Globus pallidus (tissue), 1 donor: Measurements from ENCODE around the gene ZNF592.
"Not testable (repeated sequence)": the region's sequence is repeated elsewhere in the genome, so short reads cannot be mapped to it uniquely, and the experiment has no call there.

Experiments used
- DNase-seq: peaks from one replicate; pipeline ENCODE4 v3.0.0-alpha.2; 2015; ENCODE audit warnings: low spot score

Gene ZNF592

DNA sequence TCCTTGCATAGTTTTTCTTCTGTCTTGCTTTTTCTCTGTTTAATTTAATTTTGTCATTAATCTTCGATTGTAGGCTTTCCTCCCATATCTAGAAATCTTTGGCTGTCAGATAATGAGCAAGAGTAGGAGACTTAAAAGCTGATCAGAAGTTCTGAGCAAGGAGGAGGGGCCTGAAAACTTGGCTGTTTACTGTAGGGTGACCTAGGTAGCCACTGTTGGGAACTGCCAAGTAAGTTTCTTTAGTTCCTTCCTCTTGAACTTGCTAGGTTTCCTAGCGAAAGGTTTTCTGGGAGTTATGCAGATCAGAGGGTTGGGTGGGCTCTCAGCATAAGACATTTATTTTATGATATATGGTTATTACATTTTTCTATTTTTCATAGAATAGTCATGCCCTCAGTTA, 83.2 kb downstream of the ZNF592 start:
- no peak for DNase-seq

DNA sequence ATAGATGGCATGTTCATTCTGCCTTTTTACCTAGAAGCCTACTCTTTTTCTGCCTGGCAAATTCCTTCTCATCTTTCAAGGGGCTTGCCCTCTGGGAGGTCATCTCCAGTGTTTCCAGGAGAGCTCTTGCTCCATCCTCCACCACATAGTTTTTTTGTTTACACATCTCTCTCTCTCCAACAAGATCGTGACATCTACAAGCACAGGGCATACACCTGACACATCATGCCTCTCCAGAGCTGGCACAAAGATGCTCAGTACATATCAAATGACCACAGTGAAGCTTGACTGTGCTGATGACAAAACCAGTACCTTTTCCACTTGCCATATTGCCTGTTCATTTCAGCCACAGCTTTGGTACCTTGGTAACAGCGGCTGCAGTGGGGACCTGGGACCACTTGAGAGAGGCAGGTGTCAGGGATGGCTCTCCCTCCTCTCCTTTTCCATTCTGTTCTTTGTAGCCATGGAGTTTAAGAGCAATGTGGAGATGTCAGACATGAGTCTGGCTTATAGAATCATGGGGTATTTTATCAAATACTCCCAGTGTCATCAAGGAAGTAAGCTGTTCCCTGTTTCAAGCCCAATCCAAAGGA, 84.2 kb downstream of the ZNF592 start:
- DNase-seq: no peak

DNA sequence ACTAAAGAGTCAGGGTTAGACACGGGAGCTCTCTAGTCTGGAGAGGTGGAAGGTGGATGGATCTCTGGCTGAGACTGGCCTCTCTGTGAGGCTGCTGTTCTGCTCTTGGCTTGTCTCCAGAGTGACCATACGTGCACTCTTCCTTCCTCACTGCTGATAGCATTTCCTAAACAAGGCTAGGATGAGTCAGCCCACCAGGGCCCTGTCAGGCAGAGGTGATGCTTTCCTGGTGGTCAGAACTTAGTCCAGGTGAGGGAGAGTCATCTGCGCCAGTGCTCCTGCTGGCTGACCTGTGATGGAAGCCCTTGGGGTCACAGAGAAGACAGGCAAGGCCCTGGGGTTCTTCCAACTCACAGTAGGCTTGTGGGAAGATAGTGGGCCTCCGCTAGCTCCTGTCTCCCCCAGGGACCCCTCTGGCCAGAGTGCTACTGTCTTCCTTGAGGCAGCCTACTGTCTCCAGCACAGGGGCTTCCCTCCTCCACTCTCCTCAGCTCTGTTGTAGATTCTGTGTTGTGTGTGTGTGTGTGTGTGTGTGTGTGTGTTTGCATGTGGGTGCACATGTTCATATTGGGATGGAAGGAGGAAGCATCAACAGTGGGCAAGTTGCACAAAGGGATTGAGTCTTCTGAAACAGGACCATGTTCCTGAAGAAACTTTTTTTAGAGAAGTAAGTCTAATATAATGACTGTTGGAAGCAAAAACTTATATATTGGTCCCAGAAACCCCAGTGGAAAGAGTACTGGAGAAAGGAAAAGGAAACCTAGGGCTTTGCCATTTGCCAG, 85.2 kb downstream of the ZNF592 start:
- no peak for DNase-seq

DNA sequence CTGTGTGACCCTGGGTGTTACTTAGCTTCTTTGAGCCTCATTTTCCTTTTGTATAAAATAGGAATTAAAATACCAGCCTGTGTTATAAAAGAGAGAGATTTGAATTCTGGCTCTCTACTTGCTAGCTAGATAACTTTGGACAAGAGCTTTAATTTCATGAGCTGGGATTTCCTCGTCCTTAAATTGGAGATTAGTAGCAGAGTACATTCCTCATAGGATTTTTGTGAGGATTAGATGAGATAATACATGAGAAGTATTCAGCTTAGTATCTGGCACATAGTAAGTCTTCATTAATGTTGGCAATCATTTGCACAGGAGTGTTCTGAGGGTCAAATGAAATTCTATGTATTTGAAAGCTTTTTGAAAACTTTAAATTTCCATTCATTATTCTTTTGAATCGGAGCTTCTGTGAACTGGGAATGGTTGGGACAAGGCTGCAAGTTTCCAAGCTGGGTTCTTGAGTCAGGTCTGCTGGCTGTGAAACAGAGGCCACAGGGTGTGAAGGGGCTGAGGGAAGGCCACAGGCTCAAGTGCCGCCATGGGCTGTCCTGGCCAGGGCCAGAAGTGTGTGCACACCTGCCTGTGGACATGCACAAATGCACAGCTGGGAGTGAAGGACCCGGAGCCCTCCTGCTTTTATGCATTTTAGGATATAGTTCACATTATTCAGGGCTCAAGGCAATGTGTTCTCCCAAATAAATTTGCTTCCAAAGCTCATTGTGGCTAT, 86.0 kb downstream of the ZNF592 start:
- DNase-seq: no peak

DNA sequence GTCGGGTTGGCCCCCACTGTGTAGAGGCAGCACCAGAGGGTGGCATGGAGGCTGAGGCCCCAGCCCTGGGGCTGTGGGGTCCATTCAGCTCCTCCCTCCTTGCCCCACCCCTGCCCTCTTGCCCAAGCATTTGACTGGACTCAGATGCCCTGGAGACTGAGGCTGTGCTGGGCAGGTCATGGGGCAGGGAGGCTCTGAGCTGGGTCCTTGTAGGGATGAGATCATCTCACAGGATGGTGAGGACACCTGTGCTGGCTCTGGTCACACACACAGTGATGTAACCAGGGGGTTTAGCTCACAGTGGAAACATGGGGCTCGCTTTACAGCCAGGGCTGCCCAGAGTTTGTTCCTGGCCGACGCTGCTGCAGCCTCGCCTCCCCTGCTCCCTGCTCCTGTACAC, 86.6 kb downstream of the ZNF592 start:
- DNase-seq: no peak

DNA sequence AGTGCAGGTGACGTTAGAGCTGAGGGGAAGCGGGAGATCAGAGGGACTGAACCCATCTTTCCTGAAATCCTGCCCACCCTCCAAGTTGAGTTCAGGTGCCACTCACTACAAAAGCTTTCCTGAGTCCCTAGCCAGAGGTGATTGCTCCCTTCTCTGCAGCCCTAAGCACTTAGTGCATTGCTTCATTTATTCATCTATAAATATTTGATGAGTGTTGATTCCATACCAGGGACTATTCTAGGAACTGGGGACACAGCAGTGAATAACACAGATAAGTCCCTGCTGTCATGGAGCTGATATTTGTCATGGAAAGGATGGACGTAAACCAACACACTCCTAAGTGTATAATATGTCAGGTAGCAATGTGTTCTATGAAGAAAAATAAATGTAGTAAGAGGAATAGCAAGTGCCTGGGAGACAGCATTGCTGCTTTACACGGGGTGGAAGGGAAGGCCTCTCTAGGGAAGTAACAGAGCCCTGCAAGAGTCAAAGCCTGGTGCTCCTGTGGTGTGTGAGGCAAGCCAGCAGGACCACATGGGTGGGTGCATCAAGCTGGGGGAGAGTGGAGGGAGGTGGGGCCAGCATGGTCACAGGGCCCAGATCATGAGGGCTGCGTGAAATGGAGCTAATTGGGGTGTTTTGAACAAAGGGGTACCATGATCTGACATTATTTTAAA, 87.4 kb downstream of the ZNF592 start:
- no peak for DNase-seq

DNA sequence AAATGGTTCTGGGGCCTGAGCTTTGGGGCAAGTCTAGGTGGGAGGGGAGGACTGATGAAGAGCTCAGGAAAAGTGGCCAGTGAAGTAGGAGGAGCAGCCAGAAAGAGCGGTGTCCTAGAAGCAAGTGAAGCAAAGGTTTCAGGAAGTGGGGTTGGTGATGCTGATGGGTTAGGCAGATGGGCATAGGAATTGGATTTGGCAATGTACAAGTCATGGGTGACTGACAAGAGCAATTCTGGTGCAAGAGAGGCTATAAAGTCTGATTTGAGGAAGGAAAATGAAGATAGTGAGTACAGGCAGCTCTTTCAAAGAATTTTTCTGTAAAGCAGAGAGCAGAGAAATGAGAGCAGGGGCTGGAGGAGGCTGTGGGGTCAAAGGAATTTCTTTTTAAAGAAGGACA, 88.5 kb downstream of the ZNF592 start:
- DNase-seq: no peak

DNA sequence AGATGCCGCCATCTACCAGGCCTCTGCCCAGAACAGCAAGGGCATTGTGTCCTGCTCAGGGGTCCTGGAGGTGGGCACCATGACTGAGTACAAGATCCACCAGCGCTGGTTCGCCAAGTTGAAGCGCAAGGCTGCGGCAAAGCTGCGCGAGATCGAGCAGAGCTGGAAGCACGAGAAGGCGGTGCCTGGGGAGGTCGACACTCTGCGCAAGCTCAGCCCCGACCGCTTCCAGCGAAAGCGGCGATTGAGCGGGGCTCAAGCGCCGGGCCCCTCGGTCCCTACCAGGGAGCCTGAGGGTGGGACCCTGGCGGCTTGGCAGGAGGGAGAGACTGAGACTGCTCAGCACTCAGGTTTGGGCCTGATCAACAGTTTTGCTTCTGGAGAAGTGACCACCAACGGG, 91.3 kb downstream of the ZNF592 start:
- DNase-seq: no peak

DNA sequence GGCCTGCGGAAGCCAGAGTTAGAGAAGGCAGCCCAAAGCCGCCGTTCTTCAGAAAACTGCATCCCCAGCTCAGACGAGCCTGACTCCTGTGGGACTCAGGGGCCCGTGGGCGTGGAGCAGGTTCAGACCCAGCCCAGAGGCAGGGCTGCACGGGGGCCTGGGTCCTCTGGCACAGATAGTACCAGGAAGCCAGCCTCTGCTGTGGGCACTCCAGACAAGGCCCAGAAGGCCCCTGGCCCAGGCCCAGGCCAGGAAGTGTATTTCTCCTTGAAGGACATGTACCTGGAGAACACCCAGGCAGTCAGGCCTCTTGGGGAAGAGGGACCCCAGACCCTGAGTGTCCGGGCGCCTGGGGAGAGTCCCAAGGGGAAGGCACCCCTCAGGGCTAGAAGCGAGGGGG, 91.9 kb downstream of the ZNF592 start:
- DNase-seq: no peak

DNA sequence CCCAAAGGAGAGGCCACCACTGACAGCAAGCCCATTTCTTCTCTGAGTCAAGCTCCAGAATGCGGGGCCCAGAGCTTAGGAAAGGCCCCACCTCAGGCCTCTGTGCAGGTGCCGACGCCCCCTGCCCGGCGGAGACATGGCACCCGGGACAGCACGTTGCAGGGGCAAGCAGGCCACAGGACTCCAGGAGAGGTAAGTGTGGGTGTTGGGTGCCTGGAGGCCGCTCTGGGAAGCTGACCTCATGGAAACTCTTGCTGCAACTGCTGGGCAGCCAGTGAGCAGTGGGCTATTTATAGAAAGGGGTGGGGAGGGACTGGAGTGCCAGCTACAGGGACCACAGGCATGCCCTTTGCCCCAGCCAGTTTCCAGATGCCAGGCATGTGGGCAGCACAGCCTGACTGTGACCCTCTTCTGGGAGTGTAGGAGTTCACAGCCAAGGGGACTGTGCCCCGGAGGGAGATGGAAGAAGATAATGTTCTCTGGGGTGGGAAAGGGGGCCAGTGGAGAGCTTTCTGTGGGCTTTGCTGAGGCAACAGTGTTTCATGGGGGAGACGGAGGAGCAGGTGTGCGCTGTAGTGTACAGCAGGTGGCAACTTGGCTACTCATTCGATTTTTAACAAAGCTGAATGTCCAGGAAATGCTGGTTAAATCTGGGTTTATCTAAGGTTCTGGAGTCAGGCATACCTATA, 92.5 kb downstream of the ZNF592 start:
- no peak for DNase-seq

DNA sequence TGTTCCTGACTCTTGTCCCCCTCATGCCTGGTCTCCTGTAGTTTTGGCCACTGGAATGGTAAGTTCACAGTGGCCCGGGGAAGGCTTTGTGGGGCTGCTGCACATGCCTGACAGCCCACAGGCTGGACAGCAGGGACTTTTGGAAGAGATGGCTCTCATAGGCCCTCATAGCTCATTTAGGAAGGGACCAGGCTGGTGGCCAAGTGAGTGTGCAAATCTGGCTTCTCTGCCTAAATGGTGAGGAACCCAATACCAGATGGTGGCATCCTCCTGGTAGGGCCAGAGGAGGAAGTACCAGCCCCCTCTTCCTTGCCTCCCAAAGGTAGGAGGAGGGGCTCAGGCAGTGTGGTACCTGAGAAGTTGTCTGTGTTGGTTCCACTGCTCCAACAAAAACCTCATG, 94.4 kb downstream of the ZNF592 start:
- DNase-seq: no peak

DNA sequence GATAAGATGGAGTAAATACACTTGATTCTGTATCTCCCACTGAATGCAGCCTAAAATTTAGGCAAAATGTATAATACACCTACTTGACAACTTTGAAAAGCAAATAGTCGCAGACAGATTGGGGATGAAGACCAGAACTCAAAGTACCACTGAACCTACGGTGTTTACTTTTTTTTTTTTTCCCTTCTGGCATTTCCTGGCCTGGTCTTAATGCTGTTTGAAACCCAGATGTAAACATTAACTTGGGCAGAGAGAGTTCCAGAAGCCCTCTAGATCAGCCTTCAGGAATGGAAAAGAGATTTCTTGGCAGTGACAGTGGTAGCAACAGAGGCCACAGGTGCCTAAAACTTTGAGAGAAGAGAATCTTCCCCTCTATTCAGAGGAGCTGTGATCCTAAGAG, 96.6 kb downstream of the ZNF592 start:
- no peak for DNase-seq

DNA sequence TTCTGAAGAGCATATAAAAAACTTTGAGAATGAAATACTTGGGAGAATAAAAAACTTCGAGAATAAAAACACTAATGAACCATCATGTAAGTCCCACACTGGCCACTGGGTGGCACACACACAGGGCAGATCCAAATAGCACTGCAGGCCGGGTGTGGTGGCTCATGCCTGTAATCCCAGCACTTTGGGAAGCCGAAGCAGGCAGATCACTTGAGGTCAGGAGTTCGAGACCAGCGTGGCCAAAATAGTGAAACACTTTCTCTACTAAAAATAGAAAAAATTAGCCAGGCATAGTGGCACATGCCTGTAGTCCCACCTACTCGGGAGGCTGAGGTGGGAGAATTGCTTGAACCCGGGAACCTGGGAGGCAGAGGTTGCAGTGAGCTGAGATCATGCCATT, 97.2 kb downstream of the ZNF592 start:
- DNase-seq: not testable (repeated sequence)

DNA sequence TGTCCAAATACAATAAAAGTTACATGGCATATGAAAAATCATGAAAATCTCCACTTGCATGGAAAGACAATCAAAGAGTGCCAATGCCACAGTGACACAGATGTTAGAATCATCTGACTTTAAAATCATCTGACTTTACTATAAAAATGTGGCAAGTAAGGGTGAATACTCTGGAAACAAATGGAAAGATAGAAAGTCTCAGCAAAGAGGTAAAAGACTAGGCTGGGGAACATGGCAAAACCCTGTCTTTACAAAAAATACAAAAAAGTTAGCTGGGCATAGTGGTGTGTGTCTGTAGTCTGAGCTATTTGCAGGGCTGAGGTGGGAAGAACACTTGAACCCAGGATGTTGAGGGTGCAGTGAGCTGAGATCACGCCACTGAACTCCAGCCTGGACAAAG, 97.9 kb downstream of the ZNF592 start:
- no peak for DNase-seq

DNA sequence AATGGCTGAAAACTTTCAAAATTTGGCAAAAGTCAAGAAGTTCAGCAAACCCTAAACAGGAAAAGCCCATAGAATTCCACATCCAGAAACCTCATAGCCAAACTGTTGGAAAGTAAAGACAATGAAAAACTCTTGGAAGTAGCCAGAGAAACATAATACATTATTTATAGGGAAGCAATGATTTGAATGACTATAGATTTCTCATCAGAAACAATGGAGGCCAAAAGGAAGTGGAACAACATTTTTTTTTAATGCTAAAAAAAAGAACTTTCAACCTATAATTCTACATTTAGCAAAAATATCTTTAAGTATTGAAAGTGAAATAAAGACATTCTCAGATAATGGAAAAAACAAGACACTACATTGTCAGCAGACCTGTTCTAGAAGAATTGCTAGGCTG, 99.0 kb downstream of the ZNF592 start:
- no peak for DNase-seq

DNA sequence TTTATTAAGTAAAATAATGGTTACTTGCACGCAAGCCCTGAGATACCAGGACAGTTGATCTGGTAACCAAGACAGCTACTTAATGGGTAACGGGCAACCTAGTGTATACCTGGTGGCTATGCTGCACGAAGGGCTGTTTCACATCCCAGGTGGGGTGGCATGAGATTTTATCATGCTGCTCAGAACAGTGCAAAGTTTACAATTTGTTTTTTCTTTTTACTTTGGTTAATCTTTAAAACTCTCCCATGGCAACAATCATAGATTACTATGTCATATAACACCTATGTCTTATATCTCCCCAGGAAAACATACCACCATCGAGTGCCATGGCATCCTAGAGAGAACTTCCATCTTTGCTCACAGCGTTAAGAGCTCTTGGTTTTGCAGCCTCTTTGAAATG, 103.8 kb downstream of the ZNF592 start:
- DNase-seq: no peak

DNA sequence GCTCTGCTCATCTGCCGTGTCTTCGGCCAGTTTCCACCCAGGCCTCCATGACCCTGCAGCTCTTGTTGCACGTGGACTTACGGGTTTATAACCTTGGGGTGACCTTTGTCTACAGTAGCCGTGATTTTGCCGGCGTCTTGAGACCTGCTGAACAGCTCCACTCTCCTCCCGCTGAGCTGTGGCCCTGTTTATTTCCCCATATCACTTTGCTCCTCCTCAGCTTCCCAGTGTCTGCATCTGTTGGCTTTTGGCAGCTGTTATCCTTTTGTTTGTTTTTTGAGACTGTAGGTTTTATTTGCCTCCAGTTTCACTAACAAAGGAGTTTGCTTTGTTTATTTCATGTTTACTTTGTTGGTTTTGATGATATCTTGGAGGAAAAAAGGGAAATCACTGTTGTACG, 106.7 kb downstream of the ZNF592 start:
- no peak for DNase-seq

DNA sequence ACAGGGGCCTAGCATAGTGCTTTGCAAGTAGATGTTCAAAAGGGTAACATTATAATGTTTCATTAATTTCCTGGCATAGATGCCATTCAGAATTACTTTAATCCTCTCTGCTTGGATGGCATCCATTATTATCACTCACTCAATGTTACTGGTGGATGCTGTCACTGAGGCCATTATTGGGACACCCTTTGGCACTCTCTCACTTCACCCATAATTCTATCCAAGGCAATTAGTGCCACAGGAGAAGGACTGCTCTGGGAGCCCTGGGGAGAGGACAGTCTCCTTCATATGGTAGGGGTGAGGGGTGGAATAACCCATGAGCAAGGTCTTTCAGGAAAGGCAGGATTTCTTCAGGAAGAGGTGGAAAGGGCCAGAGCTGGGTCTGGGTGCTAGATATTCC, 107.4 kb downstream of the ZNF592 start:
- DNase-seq: no peak
